WTC11 (cell line): ENCODE data around the gene PPP2R2C.

Source experiments
- CREB1 ChIP-seq: sonication (generic); formaldehyde crosslinking; IDR thresholded peaks from 2 replicates; pipeline ENCODE4 v1.8.0; 2023; ENCODE audit warnings: mild to moderate bottlenecking, missing genetic modification reagents
- ETV6 ChIP-seq: sonication (generic); formaldehyde crosslinking; IDR thresholded peaks from 2 replicates; pipeline ENCODE4 v1.8.1; 2022; ENCODE audit warnings: mild to moderate bottlenecking, missing genetic modification reagents
- KAT7 ChIP-seq: sonication (generic); formaldehyde crosslinking; IDR thresholded peaks from 2 replicates; pipeline ENCODE4 v1.8.1; 2023; ENCODE audit warnings: missing genetic modification reagents, mild to moderate bottlenecking, borderline replicate concordance
- ZNF416 ChIP-seq: fragments of 250-450 bp; sonication (Bioruptor Pico); IDR thresholded peaks from 2 replicates; pipeline ENCODE4 v1.9.0; 2021; ENCODE audit warnings: mild to moderate bottlenecking, inconsistent platforms
- TF ChIP-seq, protein P1 (sequence below): sonication (generic); formaldehyde crosslinking; IDR thresholded peaks from 2 replicates; pipeline ENCODE4 v1.8.1; 2022; ENCODE audit warnings: mild to moderate bottlenecking, missing genetic modification reagents, moderate library complexity, borderline replicate concordance
- TF ChIP-seq, protein P2 (sequence below): sonication (generic); formaldehyde crosslinking; IDR thresholded peaks from 2 replicates; pipeline ENCODE4 v1.8.0; 2022; ENCODE audit warnings: missing genetic modification reagents
- TF ChIP-seq, protein P3 (sequence below): fragments of 200-600 bp; IDR thresholded peaks from 2 replicates; pipeline ENCODE4 v1.8.0; 2022; ENCODE audit warnings: antibody characterized with exemption
- TF ChIP-seq, protein P4 (sequence below): sonication (generic); formaldehyde crosslinking; IDR thresholded peaks from 2 replicates; pipeline ENCODE4 v1.8.0; 2022; ENCODE audit warnings: mild to moderate bottlenecking, missing genetic modification reagents
- TF ChIP-seq, protein P5 (sequence below): fragments of 250-450 bp; sonication (Bioruptor Pico); conservative IDR thresholded peaks from 2 replicates; pipeline ENCODE4 v1.9.0; 2021; ENCODE audit warnings: mild to moderate bottlenecking

DNA sequence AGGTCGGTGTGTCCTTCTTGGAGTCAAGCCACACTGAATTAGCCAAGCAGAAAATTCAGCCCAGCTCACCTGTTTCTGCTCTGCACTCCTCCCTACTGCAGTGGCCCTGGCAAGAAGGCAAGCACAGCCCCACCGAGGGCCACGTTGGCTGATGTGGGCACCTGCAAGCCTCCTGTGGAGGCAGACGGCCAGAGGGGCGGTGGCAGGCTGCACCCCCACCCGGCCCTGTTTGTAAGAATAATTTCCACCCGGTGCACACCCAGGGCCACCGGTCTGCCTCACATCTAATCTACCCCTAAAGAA, 18.8 kb downstream of the PPP2R2C start:
- TF ChIP-seq, protein P1, sequence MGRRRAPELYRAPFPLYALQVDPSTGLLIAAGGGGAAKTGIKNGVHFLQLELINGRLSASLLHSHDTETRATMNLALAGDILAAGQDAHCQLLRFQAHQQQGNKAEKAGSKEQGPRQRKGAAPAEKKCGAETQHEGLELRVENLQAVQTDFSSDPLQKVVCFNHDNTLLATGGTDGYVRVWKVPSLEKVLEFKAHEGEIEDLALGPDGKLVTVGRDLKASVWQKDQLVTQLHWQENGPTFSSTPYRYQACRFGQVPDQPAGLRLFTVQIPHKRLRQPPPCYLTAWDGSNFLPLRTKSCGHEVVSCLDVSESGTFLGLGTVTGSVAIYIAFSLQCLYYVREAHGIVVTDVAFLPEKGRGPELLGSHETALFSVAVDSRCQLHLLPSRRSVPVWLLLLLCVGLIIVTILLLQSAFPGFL (CRISPR knock-in tag): no peak
- TF ChIP-seq, protein P2, sequence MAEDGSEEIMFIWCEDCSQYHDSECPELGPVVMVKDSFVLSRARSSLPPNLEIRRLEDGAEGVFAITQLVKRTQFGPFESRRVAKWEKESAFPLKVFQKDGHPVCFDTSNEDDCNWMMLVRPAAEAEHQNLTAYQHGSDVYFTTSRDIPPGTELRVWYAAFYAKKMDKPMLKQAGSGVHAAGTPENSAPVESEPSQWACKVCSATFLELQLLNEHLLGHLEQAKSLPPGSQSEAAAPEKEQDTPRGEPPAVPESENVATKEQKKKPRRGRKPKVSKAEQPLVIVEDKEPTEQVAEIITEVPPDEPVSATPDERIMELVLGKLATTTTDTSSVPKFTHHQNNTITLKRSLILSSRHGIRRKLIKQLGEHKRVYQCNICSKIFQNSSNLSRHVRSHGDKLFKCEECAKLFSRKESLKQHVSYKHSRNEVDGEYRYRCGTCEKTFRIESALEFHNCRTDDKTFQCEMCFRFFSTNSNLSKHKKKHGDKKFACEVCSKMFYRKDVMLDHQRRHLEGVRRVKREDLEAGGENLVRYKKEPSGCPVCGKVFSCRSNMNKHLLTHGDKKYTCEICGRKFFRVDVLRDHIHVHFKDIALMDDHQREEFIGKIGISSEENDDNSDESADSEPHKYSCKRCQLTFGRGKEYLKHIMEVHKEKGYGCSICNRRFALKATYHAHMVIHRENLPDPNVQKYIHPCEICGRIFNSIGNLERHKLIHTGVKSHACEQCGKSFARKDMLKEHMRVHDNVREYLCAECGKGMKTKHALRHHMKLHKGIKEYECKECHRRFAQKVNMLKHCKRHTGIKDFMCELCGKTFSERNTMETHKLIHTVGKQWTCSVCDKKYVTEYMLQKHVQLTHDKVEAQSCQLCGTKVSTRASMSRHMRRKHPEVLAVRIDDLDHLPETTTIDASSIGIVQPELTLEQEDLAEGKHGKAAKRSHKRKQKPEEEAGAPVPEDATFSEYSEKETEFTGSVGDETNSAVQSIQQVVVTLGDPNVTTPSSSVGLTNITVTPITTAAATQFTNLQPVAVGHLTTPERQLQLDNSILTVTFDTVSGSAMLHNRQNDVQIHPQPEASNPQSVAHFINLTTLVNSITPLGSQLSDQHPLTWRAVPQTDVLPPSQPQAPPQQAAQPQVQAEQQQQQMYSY (CRISPR knock-in tag): no peak
- TF ChIP-seq, protein P3, sequence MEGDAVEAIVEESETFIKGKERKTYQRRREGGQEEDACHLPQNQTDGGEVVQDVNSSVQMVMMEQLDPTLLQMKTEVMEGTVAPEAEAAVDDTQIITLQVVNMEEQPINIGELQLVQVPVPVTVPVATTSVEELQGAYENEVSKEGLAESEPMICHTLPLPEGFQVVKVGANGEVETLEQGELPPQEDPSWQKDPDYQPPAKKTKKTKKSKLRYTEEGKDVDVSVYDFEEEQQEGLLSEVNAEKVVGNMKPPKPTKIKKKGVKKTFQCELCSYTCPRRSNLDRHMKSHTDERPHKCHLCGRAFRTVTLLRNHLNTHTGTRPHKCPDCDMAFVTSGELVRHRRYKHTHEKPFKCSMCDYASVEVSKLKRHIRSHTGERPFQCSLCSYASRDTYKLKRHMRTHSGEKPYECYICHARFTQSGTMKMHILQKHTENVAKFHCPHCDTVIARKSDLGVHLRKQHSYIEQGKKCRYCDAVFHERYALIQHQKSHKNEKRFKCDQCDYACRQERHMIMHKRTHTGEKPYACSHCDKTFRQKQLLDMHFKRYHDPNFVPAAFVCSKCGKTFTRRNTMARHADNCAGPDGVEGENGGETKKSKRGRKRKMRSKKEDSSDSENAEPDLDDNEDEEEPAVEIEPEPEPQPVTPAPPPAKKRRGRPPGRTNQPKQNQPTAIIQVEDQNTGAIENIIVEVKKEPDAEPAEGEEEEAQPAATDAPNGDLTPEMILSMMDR: no peak
- no peak for TF ChIP-seq ZNF416
- TF ChIP-seq ETV6 (CRISPR knock-in tag): no peak
- no peak for TF ChIP-seq CREB1
- TF ChIP-seq, protein P4, sequence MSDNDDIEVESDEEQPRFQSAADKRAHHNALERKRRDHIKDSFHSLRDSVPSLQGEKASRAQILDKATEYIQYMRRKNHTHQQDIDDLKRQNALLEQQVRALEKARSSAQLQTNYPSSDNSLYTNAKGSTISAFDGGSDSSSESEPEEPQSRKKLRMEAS: no peak
- TF ChIP-seq, protein P5, sequence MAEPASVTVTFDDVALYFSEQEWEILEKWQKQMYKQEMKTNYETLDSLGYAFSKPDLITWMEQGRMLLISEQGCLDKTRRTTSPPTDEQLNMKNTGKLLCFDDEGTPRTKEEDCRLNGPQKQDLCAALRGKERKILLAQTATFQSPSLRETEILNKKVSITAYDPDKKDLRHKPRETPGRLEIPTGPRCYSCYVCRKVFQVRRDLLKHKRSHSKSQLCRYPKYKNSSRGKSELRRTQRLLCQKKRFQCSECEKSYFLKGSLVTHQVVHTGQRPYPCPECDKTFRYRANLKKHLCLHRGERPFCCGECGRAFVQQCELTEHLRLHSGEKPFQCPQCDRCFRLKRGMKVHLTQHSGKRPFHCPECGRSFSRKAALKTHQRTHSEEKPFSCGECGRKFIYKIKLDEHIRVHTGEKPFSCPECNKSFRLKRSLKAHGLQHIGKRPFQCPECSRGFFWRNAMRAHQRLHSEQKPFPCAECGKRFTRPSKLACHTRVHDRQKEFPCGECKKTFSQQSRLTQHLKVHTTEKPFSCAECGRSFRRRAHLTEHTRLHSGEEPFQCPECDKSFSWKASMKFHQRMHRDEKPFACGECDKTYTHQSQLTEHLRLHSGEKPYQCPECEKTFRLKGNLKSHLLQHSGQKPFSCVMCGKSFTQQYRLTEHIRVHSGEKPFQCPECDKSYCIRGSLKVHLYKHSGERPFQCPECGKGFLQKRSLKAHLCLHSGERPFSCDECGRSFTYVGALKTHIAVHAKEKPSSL (CRISPR knock-in tag): no peak
- no peak for TF ChIP-seq KAT7
